Left lung (tissue), 10 donors: ENCODE results near the gene TIE1. TPM values are rescaled to one million over a fixed set of nuclear protein-coding genes. Genes with fewer than 3 reads are reported as not detected.

Experiments
- ATAC-seq: fragments of 200-7000 bp; cut with Tn5 transposase; one replicate; pipeline ENCODE4 v1.9.1; 2020; ENCODE audit warnings: moderate library complexity
- DNase-seq, 4 donors: peaks; one replicate each; pipeline ENCODE4 v3.0.0-alpha.2; 2013 to 2020
- H3K27ac ChIP-seq, 2 donors: fragments of 200-600 bp; sonication (generic) in 1 of 2; one replicate each; pipeline versions ENCODE4 v1.5.0 to v1.8.0; 2020 to 2021
- H3K27me3 ChIP-seq, 2 donors: fragments of 200-600 bp; sonication (generic) in 1 of 2; one replicate each; pipeline versions ENCODE4 v1.5.0 to v1.8.0; 2020 to 2021
- H3K36me3 ChIP-seq, 2 donors: fragments of 200-600 bp; sonication (generic) in 1 of 2; one replicate each; pipeline versions ENCODE4 v1.5.0 to v1.8.0; 2020 to 2021
- H3K4me1 ChIP-seq, 2 donors: fragments of 200-600 bp; one replicate each; pipeline ENCODE4 v1.8.0; 2021
- H3K4me3 ChIP-seq, 2 donors: fragments of 200-600 bp; sonication (generic) in 1 of 2; one replicate each; pipeline versions ENCODE4 v1.5.0 to v1.8.0; 2020 to 2021; ENCODE audit warnings: mild to moderate bottlenecking in 1 of 2
- H3K9me3 ChIP-seq, 2 donors: fragments of 200-600 bp; sonication (generic) in 1 of 2; one replicate each; pipeline versions ENCODE4 v1.5.0 to v1.8.0; 2020 to 2021
- intact Hi-C, 2 donors: fragments of 100-400 bp; cut with DNase I; formaldehyde crosslinking; loops; one replicate each; pipeline versions ENCODE4 v1.11.2 to v1.14.2; 2022
- polyA plus RNA-seq, 6 donors: library from polyadenylated mRNA; unstranded; fragments of 120-200 nt; gene quantifications; one replicate each; pipeline ENCODE4 v1.2.1, GENCODE V29; 2013; ENCODE audit not compliant: insufficient read length in 6 of 6
- total RNA-seq, 2 donors: library from RNA; stranded (reverse); fragmentation: NEBNext Ultra II Directional; extraction: Animal tissue kit (Norgen Biotek cat#: 25700); gene quantifications; one replicate each; pipeline ENCODE4 v1.2.1, GENCODE V29; 2021
- TF ChIP-seq, protein P1 (sequence below), 2 donors: fragments of 200-600 bp; sonication (generic) in 1 of 2; IDR thresholded peaks; one replicate each; pipeline versions ENCODE4 v1.5.0 to v1.8.0; 2021; ENCODE audit warnings: antibody characterized with exemption in 2 of 2
- donor health status: DM: no; HTN: yes; CAD: no.
- donor health status: DM: no; HTN: no; CAD: no.

Gene TIE1
- total and polyA plus RNA-seq, 8 donors: 38.5 to 110 (median 92.0) TPM

DNA sequence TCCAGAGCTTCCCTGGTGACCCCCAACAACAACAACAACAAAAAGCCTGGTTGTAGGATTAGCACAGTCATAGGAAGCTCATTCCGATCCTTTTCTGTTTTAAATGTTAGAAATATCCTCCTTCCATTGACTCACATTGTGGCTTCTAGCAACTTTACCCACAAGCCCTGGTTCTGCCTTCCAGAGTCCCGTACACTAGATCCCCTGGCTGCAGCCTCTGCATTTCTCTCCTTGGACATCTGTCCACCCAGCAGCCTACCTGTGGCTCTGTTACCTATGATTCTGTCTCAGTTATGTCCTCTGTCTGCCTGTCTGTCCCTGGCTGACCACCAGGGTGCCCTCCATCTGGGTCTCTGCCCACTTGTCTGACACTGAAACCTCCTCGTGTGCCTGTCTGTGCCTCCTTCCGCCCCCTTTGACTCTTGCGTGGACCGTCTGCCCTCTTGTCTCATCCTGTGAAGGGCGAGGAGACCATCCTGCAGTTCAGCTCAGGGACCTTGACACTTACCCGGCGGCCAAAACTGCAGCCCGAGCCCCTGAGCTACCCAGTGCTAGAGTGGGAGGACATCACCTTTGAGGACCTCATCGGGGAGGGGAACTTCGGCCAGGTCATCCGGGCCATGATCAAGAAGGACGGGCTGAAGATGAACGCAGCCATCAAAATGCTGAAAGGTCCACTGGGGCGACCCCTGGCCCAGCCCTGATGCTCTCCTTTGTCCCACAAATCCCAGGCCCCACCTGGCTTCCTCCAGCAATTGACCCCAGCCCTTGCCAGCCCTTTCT is 16.1 kb downstream of the TIE1 start:
- no peaks in the 10 kb centered on the region for H3K4me1 ChIP-seq
- DNase-seq: peak in 2 of 4 donors; percentile 25 to 43
- no peak overlapping the region for H3K27ac ChIP-seq
- H3K4me3 ChIP-seq: no peak overlapping the region
- H3K9me3 ChIP-seq: no peaks in the 10 kb centered on the region
- no peaks in the 10 kb centered on the region for H3K27me3 ChIP-seq
- ATAC-seq: no peak
- TF ChIP-seq, protein P1, sequence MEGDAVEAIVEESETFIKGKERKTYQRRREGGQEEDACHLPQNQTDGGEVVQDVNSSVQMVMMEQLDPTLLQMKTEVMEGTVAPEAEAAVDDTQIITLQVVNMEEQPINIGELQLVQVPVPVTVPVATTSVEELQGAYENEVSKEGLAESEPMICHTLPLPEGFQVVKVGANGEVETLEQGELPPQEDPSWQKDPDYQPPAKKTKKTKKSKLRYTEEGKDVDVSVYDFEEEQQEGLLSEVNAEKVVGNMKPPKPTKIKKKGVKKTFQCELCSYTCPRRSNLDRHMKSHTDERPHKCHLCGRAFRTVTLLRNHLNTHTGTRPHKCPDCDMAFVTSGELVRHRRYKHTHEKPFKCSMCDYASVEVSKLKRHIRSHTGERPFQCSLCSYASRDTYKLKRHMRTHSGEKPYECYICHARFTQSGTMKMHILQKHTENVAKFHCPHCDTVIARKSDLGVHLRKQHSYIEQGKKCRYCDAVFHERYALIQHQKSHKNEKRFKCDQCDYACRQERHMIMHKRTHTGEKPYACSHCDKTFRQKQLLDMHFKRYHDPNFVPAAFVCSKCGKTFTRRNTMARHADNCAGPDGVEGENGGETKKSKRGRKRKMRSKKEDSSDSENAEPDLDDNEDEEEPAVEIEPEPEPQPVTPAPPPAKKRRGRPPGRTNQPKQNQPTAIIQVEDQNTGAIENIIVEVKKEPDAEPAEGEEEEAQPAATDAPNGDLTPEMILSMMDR (IDR thresholded peaks at IDR 0.05): no peak
- intact Hi-C loops: no loop called here
- H3K36me3 ChIP-seq: peaks cover 0 to 41% of the 10 kb centered on the region in 2 donors

DNA sequence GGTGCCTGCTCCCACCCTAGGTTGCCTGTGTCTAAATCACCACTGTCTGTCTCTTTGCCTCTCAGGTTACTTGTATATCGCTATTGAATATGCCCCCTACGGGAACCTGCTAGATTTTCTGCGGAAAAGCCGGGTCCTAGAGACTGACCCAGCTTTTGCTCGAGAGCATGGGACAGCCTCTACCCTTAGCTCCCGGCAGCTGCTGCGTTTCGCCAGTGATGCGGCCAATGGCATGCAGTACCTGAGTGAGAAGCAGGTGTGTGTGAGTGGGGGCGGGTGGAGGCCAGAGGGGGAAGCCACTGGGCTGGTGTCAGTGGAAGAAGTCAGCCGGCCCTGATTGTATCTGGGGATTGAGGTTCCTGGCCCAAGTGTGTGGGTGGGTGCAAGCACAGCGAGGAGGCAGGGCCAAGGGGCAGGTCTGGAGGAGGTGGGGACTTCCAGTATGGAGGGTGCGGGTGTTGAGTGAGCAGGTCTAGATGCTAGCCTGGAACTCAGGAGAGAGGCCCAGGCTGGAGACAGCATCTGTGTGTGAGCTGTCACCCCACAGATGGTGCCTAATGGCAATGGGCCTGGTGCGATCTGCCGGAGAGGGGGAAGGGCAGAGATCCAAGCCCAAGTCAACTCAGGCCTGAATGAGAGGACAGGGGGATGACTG is 17.2 kb downstream of the TIE1 start:
- intact Hi-C loops: no loop called here
- TF ChIP-seq, protein P1 (IDR thresholded peaks at IDR 0.05): no peak
- H3K4me1 ChIP-seq: no peaks in the 10 kb centered on the region
- ATAC-seq (peak; percentile 30), DNase-seq (peak in 2 of 4 donors; percentile 28 to 50)
- H3K27ac ChIP-seq: no peak overlapping the region
- H3K4me3 ChIP-seq: no peak overlapping the region
- peaks cover 0 to 33% of the 10 kb centered on the region in 2 donors for H3K36me3 ChIP-seq
- no peaks in the 10 kb centered on the region for H3K27me3 ChIP-seq
- H3K9me3 ChIP-seq: no peaks in the 10 kb centered on the region

DNA sequence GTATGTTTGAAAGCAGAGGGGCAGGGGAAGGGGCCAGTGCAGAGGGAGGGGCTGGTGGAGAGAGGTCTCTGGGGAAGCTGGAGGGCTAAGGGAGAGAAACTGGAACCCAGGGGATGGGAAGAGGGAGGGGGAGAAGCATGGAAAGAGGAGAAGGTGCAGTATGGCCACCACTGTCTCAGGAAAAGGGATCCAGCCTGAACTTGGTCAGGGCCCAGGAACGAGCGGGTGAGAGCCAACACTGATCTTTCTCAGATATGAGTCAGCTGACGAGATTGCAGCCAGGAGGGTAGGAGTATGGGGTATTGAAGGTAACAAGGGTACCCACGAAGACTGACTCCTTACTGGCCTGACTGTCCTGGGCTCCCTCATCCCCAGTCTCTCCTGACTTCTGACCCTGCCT is 18.0 kb downstream of the TIE1 start:
- H3K27me3 ChIP-seq: no peaks in the 10 kb centered on the region
- H3K4me3 ChIP-seq: no peak overlapping the region
- no peaks in the 10 kb centered on the region for H3K4me1 ChIP-seq
- H3K36me3 ChIP-seq: peaks cover 0 to 24% of the 10 kb centered on the region in 2 donors
- H3K27ac ChIP-seq: no peak overlapping the region
- intact Hi-C loops: no loop called here
- peak in 1 of 4 donors; percentile 13 for DNase-seq
- no peak for ATAC-seq
- no peaks in the 10 kb centered on the region for H3K9me3 ChIP-seq
- TF ChIP-seq, protein P1 (IDR thresholded peaks at IDR 0.05): no peak

DNA sequence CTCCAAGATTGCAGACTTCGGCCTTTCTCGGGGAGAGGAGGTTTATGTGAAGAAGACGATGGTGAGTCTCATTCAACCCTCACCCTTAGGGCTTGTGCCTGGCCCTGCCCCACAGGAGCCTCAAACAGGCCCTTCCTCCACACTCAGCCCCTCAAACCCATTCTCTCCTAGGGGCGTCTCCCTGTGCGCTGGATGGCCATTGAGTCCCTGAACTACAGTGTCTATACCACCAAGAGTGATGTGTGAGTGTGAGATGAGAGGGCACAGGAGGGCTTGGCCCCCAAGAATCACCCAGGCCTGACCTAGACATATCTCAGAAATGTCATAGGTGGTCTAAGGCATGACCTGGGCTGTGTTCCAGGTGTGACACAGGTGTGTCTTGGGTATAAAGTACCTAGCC is 18.5 kb downstream of the TIE1 start:
- TF ChIP-seq, protein P1 (IDR thresholded peaks at IDR 0.05): no peak
- ATAC-seq: no peak
- Histone ChIP-seq H3K4me1 (no peaks in the 10 kb centered on the region), H3K9me3 (no peaks in the 10 kb centered on the region), H3K27ac (no peak overlapping the region), H3K27me3 (no peaks in the 10 kb centered on the region), H3K4me3 (no peak overlapping the region), H3K36me3 (peaks cover 0 to 24% of the 10 kb centered on the region in 2 donors)
- intact Hi-C loops: no loop called here
- DNase-seq: peak in 1 of 4 donors; percentile 25

DNA sequence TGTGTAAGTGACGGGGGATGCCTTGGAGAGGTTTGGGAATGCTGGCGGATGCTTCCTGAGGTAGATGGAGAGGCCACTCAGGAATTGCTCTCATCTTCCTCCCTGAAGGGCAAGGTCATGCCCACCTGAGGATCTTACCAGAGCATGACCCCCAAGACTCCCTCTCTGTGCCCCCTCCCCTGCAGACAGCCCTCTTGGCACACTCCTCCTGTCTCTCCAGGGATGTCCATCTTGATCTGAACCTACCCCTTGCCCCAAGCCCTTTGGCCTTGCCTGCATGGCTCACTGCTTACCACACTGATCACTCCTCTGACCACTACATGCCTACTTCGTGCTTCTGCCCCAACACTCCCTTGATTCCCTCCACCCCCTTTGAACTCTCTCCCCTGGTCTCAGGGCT is 19.0 kb downstream of the TIE1 start:
- ATAC-seq (no peak), DNase-seq (peak in 1 of 4 donors; percentile 10)
- intact Hi-C loops: no loop called here
- Histone ChIP-seq H3K4me1 (no peaks in the 10 kb centered on the region), H3K4me3 (no peak overlapping the region), H3K27me3 (no peaks in the 10 kb centered on the region), H3K36me3 (peaks cover 0 to 24% of the 10 kb centered on the region in 2 donors), H3K27ac (no peak overlapping the region), H3K9me3 (peaks cover 0 to under 1% of the 10 kb centered on the region in 2 donors)
- TF ChIP-seq, protein P1 (IDR thresholded peaks at IDR 0.05): no peak
